ENCODE data around the gene CCDC33.

CCDC33 gene

GRCh38 chr15:74283368-74283767, 47.2 kb downstream of the CCDC33 start:
- TF ChIP-seq GATA2 (IDR thresholded peaks at IDR 0.05; ENCODE audit: low read depth, low read length), result no peak
- TF ChIP-seq GATA3 (IDR thresholded peaks at IDR 0.05; ENCODE audit: low read depth, low read length), result no peak

GRCh38 chr15:74289671-74290070, 53.5 kb downstream of the CCDC33 start:
- TF ChIP-seq GATA2 (IDR thresholded peaks at IDR 0.05; ENCODE audit: low read depth, low read length), result no peak
- TF ChIP-seq GATA3 (IDR thresholded peaks at IDR 0.05; ENCODE audit: low read depth, low read length), result no peak

- TF ChIP-seq GATA3 (IDR thresholded peaks at IDR 0.05; ENCODE audit: low read depth, low read length) (no peak), GATA2 (IDR thresholded peaks at IDR 0.05; ENCODE audit: low read depth, low read length) (no peak)
These were observed 54.5 kb downstream of the CCDC33 start for GRCh38 chr15:74290645-74291044.

GRCh38 chr15:74291101-74292071, 55.3 kb downstream of the CCDC33 start:
- peak; percentile 94 for TF ChIP-seq GATA3 (IDR thresholded peaks at IDR 0.05; ENCODE audit: low read depth, low read length)
- peak; percentile 99 for TF ChIP-seq GATA2 (IDR thresholded peaks at IDR 0.05; ENCODE audit: low read depth, low read length)

- no peak for TF ChIP-seq GATA3 (IDR thresholded peaks at IDR 0.05; ENCODE audit: low read depth, low read length)
- TF ChIP-seq GATA2 (IDR thresholded peaks at IDR 0.05; ENCODE audit: low read depth, low read length), result peak; percentile 74
These were observed 57.1 kb downstream of the CCDC33 start for GRCh38 chr15:74293021-74293810.

GRCh38 chr15:74294010-74294409, 57.9 kb downstream of the CCDC33 start:
- TF ChIP-seq GATA3 (IDR thresholded peaks at IDR 0.05; ENCODE audit: low read depth, low read length) (no peak), GATA2 (IDR thresholded peaks at IDR 0.05; ENCODE audit: low read depth, low read length) (no peak)

GRCh38 chr15:74295800-74296199, 59.7 kb downstream of the CCDC33 start:
- TF ChIP-seq GATA2 (IDR thresholded peaks at IDR 0.05; ENCODE audit: low read depth, low read length) (no peak), GATA3 (IDR thresholded peaks at IDR 0.05; ENCODE audit: low read depth, low read length) (no peak)

GRCh38 chr15:74297887-74298286, 61.8 kb downstream of the CCDC33 start:
- TF ChIP-seq GATA2 (IDR thresholded peaks at IDR 0.05; ENCODE audit: low read depth, low read length), result no peak
- no peak for TF ChIP-seq GATA3 (IDR thresholded peaks at IDR 0.05; ENCODE audit: low read depth, low read length)

GRCh38 chr15:74300057-74300795, 64.1 kb downstream of the CCDC33 start:
- no peak for TF ChIP-seq GATA3 (IDR thresholded peaks at IDR 0.05; ENCODE audit: low read depth, low read length)
- TF ChIP-seq GATA2 (IDR thresholded peaks at IDR 0.05; ENCODE audit: low read depth, low read length), result no peak

GRCh38 chr15:74301583-74302361, 65.6 kb downstream of the CCDC33 start:
- TF ChIP-seq GATA2 (IDR thresholded peaks at IDR 0.05; ENCODE audit: low read depth, low read length) (no peak), GATA3 (IDR thresholded peaks at IDR 0.05; ENCODE audit: low read depth, low read length) (no peak)

- TF ChIP-seq GATA3 (IDR thresholded peaks at IDR 0.05; ENCODE audit: low read depth, low read length), result no peak
- no peak for TF ChIP-seq GATA2 (IDR thresholded peaks at IDR 0.05; ENCODE audit: low read depth, low read length)
These were observed 66.8 kb downstream of the CCDC33 start for GRCh38 chr15:74302821-74303359.

GRCh38 chr15:74303741-74304309, 67.7 kb downstream of the CCDC33 start:
- TF ChIP-seq GATA3 (IDR thresholded peaks at IDR 0.05; ENCODE audit: low read depth, low read length), result no peak
- TF ChIP-seq GATA2 (IDR thresholded peaks at IDR 0.05; ENCODE audit: low read depth, low read length), result no peak

GRCh38 chr15:74304431-74304830, 68.3 kb downstream of the CCDC33 start:
- no peak for TF ChIP-seq GATA3 (IDR thresholded peaks at IDR 0.05; ENCODE audit: low read depth, low read length)
- TF ChIP-seq GATA2 (IDR thresholded peaks at IDR 0.05; ENCODE audit: low read depth, low read length), result no peak
